Prostate gland (tissue), 2 donors: ENCODE results near the gene AHCTF1.

Experiments used
- CTCF ChIP-seq, 4 experiments: fragments of 200-600 bp in 2 of 4; fragments of 450-650 bp in 2 of 4; sonication (generic) in 2 of 4; IDR thresholded peaks; 1 replicate in 3 of 4; 2 replicates in 1 of 4; pipeline ENCODE4 v1.5.1; 2016 to 2019; ENCODE audit warnings: antibody characterized with exemption in 4 of 4, mild to moderate bottlenecking in 2 of 4, moderate library complexity in 2 of 4
- POLR2A ChIP-seq: fragments of 450-650 bp; IDR thresholded peaks from one replicate; pipeline ENCODE4 v1.6.1; 2016; ENCODE audit warnings: antibody characterized with exemption, mild to moderate bottlenecking

- TF ChIP-seq CTCF (IDR thresholded peaks at IDR 0.05) (no peak), POLR2A (no peak)
Observed at GRCh38 chr1:246946366-246946765, 14.6 kb upstream of the AHCTF1 start.
